GM12873 (cell line): ENCODE results near the gene RSBN1L.

Experiments
- CTCF ChIP-seq: IDR thresholded peaks from 2 replicates; pipeline ENCODE4 v1.5.1; 2012; ENCODE audit warnings: low read depth, mild to moderate bottlenecking, moderate library complexity, low read length, control low read depth; ENCODE audit not compliant: insufficient read depth; ENCODE audit errors: missing control alignments

The RSBN1L gene

GRCh38 chr7:77702968-77703472 lies 6.8 kb downstream of the RSBN1L start:
- TF ChIP-seq CTCF: no peak

- TF ChIP-seq CTCF: no peak
Measured at GRCh38 chr7:77707504-77707992, 11.3 kb downstream of the RSBN1L start.

- TF ChIP-seq CTCF: no peak
Measured at GRCh38 chr7:77710067-77710466, 13.8 kb downstream of the RSBN1L start.

- no peak for TF ChIP-seq CTCF
Measured at GRCh38 chr7:77710861-77711260, 14.6 kb downstream of the RSBN1L start.

- no peak for TF ChIP-seq CTCF
Measured at GRCh38 chr7:77714195-77714594, 17.9 kb downstream of the RSBN1L start.

GRCh38 chr7:77716804-77717203 lies 20.5 kb downstream of the RSBN1L start:
- TF ChIP-seq CTCF: no peak

- TF ChIP-seq CTCF: no peak
Measured at GRCh38 chr7:77727527-77727926, 31.3 kb downstream of the RSBN1L start.
